HepG2 (cell line): ENCODE data around the gene SYMPK. TPM values are rescaled to one million over a fixed set of nuclear protein-coding genes. Genes with fewer than 3 reads are reported as not detected.
A peak's percentile ranks its signal among the peaks of the same experiment; 100 is the strongest.

Experiments used
- DMAP1 ChIP-seq: IDR thresholded peaks from 2 replicates; pipeline ENCODE4 v1.6.1; 2016
- GMEB1 ChIP-seq: sonication (generic); formaldehyde crosslinking; IDR thresholded peaks from 2 replicates; pipeline ENCODE4 v1.5.1; 2020; ENCODE audit warnings: missing genetic modification reagents, mild to moderate bottlenecking, borderline replicate concordance
- HES4 ChIP-seq: sonication (generic); formaldehyde crosslinking; IDR thresholded peaks from 2 replicates; pipeline ENCODE4 v1.9.0; 2021; ENCODE audit warnings: mild to moderate bottlenecking, missing genetic modification reagents, borderline replicate concordance
- HMGXB3 ChIP-seq: sonication (generic); formaldehyde crosslinking; IDR thresholded peaks from 2 replicates; pipeline ENCODE4 v1.4.0; 2020; ENCODE audit warnings: missing genetic modification reagents, borderline replicate concordance
- KLF11 ChIP-seq: IDR thresholded peaks from 2 replicates; pipeline ENCODE4 v1.6.1; 2016; ENCODE audit warnings: missing compliant biosample characterization
- PAWR ChIP-seq: sonication (generic); formaldehyde crosslinking; IDR thresholded peaks from 2 replicates; pipeline ENCODE4 v1.4.0; 2020; ENCODE audit warnings: missing genetic modification reagents, mild to moderate bottlenecking, borderline replicate concordance
- RFXANK ChIP-seq: IDR thresholded peaks from 2 replicates; pipeline ENCODE4 v1.6.1; 2016
- TBL1XR1 ChIP-seq: fragments of 150-350 bp; IDR thresholded peaks from 2 replicates; pipeline ENCODE4 v1.6.1; 2014; ENCODE audit warnings: borderline replicate concordance, low read length; ENCODE audit not compliant: partially characterized antibody
- TIGD3 ChIP-seq: sonication (generic); formaldehyde crosslinking; IDR thresholded peaks from 2 replicates; pipeline ENCODE4 v1.5.1; 2020; ENCODE audit warnings: mild to moderate bottlenecking, missing genetic modification reagents, borderline replicate concordance
- XBP1 ChIP-seq: sonication (generic); formaldehyde crosslinking; IDR thresholded peaks from 2 replicates; pipeline ENCODE4 v1.5.0; 2020; ENCODE audit warnings: missing genetic modification reagents
- ZMYM4 ChIP-seq: sonication (generic); formaldehyde crosslinking; IDR thresholded peaks from 2 replicates; pipeline ENCODE4 v1.8.1; 2023; ENCODE audit warnings: mild to moderate bottlenecking, missing genetic modification reagents
- ZNF326 ChIP-seq: sonication (generic); formaldehyde crosslinking; IDR thresholded peaks from 2 replicates; pipeline ENCODE4 v1.4.0; 2020; ENCODE audit warnings: missing genetic modification reagents, borderline replicate concordance
- ZNF530 ChIP-seq: sonication (generic); formaldehyde crosslinking; IDR thresholded peaks from 2 replicates; pipeline ENCODE4 v1.5.0; 2020; ENCODE audit warnings: low read depth, mild to moderate bottlenecking, missing genetic modification reagents
- ZNF558 ChIP-seq: sonication (generic); formaldehyde crosslinking; IDR thresholded peaks from 2 replicates; pipeline ENCODE4 v1.9.0; 2022; ENCODE audit warnings: mild to moderate bottlenecking, missing genetic modification reagents, borderline replicate concordance
- ZNF563 ChIP-seq: sonication (generic); formaldehyde crosslinking; IDR thresholded peaks from 2 replicates; pipeline ENCODE4 v1.8.0; 2022; ENCODE audit warnings: mild to moderate bottlenecking, moderate library complexity, missing genetic modification reagents
- ZNF629 ChIP-seq: sonication (generic); formaldehyde crosslinking; conservative IDR thresholded peaks from 2 replicates; pipeline ENCODE4 v1.5.0; 2020; ENCODE audit warnings: missing genetic modification reagents
- ZUFSP ChIP-seq: sonication (generic); formaldehyde crosslinking; IDR thresholded peaks from 2 replicates; pipeline ENCODE4 v1.9.0; 2021; ENCODE audit warnings: missing genetic modification reagents, mild to moderate bottlenecking, borderline replicate concordance
- polyA plus RNA-seq, 8 experiments: library from polyadenylated mRNA; depleted of rRNA in 3 of 8; stranded (reverse) in 7 of 8; unstranded in 1 of 8; fragments of >200 nt; fragmentation: Illumina TruSeq in 4 of 8; extraction: Trizol in 4 of 8; gene quantifications; 2 replicates each; pipeline versions ENCODE4 v1.2.1 to v1.2.3, GENCODE V29; 2011 to 2016; ENCODE audit warnings: low read depth in 4 of 8, missing spikeins in 1 of 8, mixed read lengths in 1 of 8; ENCODE audit not compliant: insufficient read depth in 1 of 8
- total RNA-seq, 5 experiments: library from RNA; depleted of rRNA; stranded (reverse); fragments of >200 nt; fragmentation: Illumina TruSeq; extraction: Trizol; gene quantifications; 2 replicates each; pipeline ENCODE4 v1.2.3, GENCODE V29; 2016; ENCODE audit warnings: low read depth in 1 of 5
- TF ChIP-seq, protein P1 (sequence below): sonication (generic); formaldehyde crosslinking; IDR thresholded peaks from 2 replicates; pipeline ENCODE4 v1.8.1; 2022; ENCODE audit warnings: mild to moderate bottlenecking, missing genetic modification reagents

Gene SYMPK
- total and polyA plus RNA-seq, 2 of the 13 experiments (the other 11 are each of a cell fraction or from before 2014, with no cell fraction given) = 21.9 to 55.7 TPM

DNA sequence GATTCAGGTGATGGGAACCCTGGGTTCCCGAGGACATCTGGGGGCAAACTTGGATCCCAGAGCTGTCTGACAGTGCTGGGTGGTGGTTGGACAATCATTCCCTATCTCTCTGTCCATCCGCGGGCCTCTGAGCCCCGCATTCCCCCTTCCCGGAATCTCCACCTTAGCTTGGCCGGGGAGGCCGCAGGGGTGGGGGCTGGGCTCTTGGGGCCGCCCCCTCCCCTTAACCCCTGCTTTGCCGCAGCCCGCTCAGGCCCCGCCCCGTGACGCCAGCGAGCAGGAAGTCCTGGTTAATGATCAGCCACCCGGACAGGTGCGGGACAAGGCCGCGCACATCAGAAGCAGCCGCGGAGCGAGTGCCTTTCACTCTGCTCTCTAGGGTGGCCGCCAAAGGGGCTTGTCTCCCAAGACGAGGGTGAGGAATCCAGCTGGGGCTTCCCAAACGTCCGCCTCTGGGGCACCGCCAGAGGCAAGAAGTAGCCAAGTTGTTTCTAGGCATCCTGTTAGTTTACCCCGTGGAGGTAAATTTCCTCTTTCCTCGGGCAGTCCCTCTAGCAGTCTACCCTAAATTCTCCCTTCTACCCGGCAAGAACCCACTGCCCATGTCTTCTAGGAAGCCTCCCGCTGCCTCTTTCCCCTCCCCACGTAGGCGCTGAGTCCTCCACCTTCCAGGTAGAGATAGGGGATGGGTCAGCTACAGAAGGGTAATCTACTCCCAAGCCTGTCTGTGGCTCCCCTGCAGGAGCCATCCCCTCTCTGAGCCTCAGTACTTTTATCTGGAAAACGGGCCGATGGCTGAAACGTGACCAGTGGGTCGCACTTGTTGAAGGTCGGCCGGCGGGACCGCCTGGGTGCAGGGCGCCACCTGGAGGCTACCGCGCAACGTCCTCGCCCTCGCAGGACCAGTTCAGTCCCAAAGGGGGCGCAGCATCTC lies 20.0 kb upstream of the SYMPK start (continued):
- TF ChIP-seq ZNF629 (CRISPR knock-in tag) (peak; percentile 100), GMEB1 (CRISPR knock-in tag) (peak; percentile 68), ZMYM4 (CRISPR knock-in tag) (no peak; the same call in 1 of the 2 replicates), ZUFSP (CRISPR knock-in tag) (no peak), ZNF530 (0 out of 2 replicates have a peak, but pooled peaks have one; percentile 85), ZNF558 (CRISPR knock-in tag) (peak; percentile 56), PAWR (CRISPR knock-in tag) (no peak), HMGXB3 (CRISPR knock-in tag) (peak; percentile 73), RFXANK (CRISPR knock-in tag) (peak; percentile 52; the same call in 1 of the 2 replicates), TBL1XR1 (no peak), ZNF563 (CRISPR knock-in tag) (no peak), TIGD3 (CRISPR knock-in tag) (peak; percentile 59; the same call in 1 of the 2 replicates), DMAP1 (CRISPR knock-in tag) (peak; percentile 29; the same call in 1 of the 2 replicates), HES4 (no peak), XBP1 (no peak), ZNF326 (no peak), KLF11 (peak; percentile 28; the same call in 1 of the 2 replicates)
- TF ChIP-seq, protein P1, sequence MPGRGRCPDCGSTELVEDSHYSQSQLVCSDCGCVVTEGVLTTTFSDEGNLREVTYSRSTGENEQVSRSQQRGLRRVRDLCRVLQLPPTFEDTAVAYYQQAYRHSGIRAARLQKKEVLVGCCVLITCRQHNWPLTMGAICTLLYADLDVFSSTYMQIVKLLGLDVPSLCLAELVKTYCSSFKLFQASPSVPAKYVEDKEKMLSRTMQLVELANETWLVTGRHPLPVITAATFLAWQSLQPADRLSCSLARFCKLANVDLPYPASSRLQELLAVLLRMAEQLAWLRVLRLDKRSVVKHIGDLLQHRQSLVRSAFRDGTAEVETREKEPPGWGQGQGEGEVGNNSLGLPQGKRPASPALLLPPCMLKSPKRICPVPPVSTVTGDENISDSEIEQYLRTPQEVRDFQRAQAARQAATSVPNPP (CRISPR knock-in tag) = 0 out of 2 replicates have a peak, but pooled peaks have one; percentile 48
